IPS DF 19.7 (cell line): ENCODE measurements around the gene CD101.

Source experiments
- DNase-seq: peaks from one replicate; pipeline ENCODE4 v3.0.0-alpha.2; 2013; ENCODE audit warnings: low read depth, low spot score

CD101 gene

DNA sequence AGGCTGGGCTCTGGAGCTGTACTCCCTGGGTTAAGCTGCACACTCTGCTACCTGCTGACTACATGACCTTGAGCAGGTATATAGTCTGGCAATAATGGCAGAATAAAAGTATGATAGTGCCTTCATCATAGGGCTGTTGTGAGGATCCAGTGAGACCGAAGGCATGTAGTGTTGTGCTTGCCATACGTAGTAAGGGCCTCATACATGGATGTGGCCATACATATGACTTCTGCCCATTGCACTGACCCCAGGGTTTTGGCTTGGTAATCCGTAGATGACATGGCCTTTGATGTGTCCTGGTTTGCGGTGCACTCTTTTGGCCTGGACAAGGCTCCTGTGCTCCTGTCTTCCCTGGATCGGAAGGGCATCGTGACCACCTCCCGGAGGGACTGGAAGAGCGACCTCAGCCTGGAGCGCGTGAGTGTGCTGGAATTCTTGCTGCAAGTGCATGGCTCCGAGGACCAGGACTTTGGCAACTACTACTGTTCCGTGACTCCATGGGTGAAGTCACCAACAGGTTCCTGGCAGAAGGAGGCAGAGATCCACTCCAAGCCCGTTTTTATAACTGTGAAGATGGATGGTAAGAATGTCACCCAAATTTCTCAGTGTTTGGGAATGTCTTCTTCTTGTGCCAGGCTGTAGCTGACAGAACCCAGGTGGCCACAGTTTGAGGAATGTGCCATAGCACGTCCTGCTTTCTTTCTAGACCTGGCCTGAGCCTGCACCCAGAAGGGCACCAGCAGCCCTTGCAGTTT, 17.0 kb upstream of the CD101 start:
- DNase-seq, result no peak

DNA sequence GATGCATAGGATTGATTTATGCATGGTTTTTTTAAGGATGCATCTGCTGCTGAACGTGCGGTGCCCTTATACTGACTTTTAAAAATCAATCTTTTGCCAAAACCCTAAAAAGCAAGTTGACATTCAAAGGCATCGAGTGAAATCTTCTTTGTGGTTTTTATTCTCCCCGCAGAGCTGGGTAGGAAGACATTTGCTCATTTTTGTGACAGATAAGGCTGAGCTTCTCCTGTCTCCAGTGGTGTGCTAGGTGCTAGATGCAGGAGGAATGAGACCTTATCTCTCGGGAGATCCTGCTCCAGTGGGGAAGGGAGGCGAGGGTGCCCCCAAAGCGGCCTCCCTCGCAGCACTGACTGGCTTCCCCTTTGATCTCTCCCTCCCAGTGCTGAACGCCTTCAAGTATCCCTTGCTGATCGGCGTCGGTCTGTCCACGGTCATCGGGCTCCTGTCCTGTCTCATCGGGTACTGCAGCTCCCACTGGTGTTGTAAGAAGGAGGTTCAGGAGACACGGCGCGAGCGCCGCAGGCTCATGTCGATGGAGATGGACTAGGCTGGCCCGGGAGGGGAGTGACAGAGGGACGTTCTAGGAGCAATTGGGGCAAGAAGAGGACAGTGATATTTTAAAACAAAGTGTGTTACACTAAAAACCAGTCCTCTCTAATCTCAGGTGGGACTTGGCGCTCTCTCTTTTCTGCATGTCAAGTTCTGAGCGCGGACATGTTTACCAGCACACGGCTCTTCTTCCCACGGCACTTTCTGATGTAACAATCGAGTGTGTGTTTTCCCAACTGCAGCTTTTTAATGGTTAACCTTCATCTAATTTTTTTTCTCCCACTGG, 14.9 kb upstream of the CD101 start:
- DNase-seq, result no peak

DNA sequence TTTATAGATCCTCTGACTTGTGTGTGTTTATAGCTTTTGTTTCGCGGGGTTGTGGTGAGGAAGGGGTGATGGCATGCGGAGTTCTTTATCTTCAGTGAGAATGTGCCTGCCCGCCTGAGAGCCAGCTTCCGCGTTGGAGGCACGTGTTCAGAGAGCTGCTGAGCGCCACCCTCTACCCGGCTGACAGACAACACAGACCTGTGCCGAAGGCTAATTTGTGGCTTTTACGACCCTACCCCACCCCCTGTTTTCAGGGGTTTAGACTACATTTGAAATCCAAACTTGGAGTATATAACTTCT, 14.4 kb upstream of the CD101 start:
- DNase-seq, result no peak

DNA sequence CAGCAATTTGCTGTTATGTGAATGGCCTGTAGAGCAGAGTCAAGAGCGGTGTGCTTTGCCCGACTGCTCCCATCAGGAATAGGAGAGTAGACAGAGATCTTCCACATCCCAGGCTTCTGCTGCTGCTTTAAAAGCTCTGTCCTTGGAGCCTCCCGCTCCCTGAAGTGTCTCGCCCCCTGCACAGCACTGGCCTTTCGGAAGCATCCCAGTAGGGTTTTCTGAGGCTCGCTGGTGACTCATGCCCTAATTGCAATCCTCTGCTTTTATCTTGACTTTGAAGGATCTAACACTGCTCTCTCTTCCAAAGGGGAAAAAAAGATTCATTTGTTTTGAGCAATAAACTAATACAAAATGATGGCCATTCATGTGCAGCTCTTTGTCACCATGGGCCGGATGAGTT, 13.3 kb upstream of the CD101 start:
- no peak for DNase-seq

DNA sequence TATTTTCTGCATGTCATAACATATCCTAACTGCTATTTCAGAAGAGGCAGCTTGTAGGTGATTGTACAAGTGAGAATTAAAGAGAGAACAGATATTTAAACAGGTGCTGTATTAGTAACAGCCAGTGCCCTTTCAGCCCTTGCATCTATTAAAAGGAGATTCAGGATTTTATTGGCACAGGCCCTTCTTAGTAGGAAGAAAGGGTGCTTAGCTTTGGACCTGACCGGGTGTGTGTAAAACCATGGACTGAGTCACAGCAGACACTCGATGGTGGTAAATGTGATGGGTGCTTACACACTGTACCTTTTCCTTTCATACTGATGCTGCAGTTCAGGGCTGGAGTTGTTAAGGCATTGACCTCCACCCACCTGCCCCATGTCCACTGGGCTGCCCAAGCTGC, 12.7 kb upstream of the CD101 start:
- no peak for DNase-seq

DNA sequence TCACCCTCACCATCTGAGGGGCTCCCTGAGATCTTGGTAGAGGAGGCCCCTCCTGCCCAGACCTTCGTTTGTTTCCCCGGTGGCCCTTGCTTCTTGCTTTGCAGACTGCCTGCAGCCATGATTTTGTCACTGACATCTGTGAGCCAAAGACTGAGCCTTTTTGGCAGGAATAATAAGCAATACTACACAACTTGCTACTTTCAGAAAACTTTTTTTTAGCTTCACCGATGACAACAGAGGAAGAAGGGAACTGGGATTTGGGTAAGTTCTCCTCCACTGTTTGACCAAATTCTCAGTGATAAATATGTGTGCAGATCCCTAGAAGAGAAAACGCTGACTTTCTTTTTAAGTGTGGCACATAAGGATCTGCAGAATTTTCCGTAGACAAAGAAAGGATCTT, 11.7 kb upstream of the CD101 start:
- no peak for DNase-seq

DNA sequence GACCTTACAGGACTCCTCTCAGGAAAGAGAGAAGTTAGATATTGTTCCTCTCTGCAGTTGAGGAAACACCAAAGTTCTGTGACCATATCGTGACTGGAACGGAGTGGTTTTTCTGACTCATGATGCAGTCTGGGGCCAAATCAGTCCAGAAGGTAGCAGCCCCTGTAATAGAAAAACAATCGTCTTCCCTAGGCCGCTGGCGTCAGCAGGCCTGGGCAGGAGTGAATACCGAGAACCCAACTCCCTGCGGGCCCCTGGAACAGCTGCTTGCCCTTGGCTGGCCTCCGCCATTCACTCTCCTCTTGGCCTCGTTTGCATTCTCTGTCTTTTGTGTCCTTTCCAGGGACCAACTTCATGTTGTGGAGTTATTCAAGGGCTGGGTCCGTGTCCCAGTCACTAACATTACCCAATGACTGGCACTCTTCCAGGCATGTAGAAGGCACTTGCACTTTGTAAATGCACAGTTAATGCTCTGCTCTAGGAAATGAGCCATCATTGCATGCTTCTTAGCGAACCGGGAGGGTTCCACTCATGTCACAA, 10.9 kb upstream of the CD101 start:
- DNase-seq, result no peak

DNA sequence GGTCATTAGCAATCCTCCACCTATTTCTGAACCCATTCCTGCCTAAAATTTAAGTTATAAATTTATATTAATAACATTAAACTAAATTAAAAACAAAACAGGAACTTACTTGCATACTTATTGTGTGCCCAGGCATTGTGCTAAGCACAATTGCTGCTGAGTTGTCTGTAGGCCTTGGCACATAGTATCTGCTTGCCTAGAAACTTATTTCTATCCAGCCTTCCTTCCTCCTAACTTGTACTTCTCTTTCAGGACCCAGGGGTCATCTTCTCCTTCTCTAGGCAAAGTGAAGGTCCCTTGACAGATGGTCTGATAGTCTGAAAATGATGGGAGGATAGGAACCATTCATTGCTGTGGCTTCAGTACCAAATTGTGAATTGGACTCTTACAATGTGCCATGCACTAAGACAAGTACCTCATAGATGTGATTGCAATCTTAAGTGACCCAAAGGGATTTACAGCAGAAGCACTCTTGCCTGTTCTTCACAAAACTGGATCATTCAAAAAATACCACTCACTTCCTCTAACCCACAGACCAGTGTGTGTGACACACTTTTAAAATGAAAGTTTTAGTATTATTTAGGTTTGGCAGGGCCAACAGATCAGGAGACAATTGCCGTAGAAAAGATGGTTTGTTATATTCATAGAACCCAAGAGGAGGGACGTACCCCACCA, 10.3 kb upstream of the CD101 start:
- DNase-seq, result no peak

DNA sequence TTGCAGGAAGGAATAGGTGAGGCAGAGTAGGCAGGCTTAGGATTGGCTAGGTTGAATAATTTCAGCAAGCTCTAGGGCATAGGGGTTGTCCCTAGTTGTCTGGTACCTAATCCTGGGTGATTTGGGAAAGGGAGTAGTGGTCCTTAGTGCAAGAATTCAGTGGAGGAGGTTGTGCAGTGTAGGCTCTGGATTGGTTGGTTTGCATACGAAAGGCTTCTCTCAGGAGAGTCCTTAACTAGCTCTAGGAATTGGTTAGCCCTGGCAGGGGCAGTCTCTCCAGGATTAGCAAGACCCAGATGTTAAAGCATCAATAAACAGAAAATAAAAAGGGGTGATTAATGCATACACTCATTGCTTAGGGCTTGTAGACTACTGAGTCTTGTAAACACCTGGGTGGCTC, 9.6 kb upstream of the CD101 start:
- DNase-seq, result no peak

DNA sequence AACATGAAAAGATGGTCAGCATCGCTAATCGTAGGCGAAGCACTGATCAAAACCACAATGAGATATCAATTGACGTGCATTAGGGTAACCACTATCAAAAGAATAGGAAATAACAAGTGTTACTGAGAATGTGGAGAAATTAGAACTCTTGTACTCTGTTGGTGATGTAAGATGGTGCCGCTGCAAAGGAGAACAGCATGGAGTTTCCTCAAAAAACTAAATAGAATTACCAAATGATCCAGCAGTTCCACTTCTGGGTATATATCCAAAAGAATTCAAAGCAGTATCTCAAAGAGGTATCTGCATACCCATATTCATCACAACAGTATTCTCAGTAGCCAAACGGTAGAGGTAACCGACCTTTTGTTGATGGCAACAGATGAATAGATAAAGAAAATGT, 8.3 kb upstream of the CD101 start:
- DNase-seq, result no peak

DNA sequence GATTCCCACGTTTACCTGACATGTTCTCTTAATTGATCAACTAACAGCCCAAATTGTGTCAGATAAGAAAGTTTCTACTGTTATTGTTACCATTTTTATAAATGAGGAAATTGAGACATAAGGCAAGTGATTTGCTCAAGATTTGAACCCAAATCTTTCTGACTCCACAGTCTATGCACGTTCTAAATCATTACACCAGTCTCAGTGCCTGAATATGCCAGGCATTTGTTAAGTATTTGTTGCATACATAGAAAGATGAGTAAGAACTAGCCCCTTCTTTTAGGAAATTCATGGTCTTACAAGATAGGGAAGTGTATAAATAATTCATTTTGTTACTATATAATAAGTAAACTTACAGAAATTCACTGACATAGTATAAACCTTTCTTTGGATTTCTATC, 7.1 kb upstream of the CD101 start:
- DNase-seq, result no peak

DNA sequence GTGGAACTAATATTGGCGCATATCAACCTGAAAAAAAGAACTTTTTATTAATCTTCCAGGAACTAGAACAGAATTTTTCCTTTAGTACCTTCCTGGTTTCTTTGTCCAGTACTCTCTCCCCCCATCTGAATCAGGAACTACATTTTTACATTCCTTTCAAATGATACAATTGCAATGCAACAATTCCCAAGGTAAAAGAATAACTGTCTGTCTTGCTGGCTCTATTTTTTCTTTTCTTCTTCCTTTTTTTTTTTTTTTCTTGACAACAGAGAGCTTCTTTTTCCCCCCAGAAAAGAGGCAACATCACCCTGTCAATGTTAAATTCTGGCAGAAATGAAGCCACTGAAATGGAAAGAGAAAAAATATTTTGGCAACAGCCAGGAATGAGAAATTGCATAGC, 4.5 kb upstream of the CD101 start:
- no peak for DNase-seq

DNA sequence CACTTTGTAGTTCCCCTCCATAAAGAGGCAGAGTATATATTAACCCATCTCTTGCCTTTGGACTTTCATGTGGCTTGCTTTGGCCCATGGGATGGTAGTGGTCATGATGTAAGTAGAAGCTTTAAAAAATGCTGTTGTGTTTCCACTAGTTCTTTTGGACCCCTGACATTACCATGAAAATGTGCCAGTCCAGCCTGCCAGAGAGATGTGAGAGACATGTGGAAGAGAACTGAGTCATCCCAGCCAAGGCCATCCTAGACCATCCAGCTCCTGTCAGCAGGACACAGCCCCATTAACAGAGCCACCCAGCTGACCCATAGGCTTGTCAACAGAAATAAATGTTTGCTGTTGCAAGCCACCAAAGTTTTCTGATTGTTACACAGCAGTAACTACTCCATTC, 3.9 kb upstream of the CD101 start:
- DNase-seq, result no peak

DNA sequence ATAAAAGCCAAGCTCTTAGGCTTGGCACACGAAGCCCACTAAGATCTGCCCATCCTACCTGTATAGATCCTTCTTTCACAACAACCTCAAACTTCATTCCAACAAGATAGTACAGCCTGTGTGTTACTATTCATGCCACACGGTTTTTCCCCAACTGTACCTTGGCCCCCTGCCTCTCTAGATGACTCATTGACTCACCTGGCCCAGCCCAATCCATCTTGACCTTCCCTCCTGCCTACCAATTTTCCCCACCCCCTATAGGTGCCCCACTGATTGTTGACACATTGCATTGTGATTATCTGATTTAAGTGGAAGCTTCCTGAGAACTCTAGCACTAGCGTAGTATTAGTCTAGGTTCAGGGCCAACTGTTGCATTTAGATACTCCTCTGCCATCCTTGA, 2.0 kb upstream of the CD101 start:
- DNase-seq, result no peak

DNA sequence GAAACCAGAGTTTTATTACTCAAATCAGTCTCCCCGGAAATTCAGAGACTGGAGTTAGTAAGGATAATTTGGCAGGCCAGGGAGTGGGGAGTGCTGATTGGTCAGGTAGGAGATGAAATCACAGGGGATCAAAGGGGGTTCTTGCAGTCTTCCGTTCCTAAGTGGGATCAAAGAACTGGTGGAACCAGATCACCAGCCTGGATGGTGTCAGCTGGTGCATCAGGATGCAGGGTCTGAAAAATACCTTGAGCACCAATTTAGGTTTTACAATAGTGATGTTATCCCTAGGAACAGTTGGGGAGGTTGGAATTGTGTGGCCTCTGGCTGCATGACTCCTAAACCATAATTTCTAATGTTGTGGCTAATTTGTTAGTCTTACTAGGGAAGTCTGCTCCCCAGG, 1.4 kb upstream of the CD101 start:
- no peak for DNase-seq

DNA sequence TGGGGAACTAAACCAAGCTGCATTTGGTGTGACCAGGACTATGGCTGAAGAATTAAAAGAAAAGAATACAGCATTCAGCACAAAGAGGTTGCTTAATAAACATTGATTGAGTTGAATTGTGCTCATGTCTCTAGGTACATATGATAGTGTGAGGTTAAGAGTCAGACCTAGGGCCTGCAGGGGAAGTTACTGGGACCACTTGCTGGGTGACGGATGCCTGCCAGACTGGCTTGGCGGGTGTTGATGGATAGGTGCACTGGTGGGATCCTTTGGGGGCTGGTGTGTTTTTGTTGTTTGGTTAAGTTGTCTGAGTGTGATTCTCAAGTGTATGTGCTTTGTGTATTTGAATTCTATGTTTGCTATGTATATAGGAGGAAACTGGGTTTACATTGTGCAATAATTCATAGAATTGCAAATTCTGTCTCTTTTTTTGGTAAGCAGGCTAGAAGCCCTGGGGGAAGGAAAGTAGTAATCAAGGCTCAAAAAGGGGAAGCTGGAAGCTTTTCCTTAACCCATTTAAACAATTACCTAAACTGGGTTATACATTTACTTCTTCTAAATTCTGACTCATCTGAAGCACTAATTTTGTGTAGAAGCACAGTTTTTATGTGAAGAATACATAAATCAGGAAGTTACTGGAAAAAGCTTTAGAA, 1.8 kb downstream of the CD101 start:
- DNase-seq, result no peak

DNA sequence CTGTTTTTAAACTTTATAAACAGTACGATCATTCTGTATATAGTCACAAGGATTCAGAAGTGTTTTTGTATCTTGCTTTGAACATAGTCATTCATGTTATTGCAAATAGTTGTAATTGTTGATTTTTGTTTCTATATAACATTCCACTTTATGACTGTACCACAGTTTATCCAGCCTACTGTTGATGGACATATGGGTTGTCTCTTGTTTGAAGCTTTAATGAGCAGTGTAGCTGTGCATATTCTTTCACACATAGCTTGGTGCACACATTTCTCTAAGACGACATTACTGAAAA, 6.1 kb downstream of the CD101 start:
- DNase-seq, result no peak

DNA sequence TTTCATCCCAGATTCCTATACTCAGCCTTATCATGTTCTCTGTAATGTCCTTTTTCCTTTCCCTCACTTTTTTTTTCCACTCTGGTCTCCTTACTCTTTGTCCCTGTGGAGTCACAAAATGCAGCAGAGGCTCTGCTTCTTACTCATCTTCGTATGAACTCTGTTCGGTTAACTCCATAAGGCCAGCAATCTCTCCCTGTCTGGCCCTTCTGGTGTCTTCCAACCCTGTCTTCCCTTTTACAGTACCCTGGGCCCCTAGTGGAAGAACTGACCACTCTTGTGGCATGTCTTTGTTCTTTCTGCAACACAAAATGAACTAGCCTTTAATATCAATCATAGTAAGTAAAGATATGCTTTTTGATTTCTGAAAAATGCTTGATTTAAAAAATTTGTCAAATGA, 7.1 kb downstream of the CD101 start:
- DNase-seq, result no peak

DNA sequence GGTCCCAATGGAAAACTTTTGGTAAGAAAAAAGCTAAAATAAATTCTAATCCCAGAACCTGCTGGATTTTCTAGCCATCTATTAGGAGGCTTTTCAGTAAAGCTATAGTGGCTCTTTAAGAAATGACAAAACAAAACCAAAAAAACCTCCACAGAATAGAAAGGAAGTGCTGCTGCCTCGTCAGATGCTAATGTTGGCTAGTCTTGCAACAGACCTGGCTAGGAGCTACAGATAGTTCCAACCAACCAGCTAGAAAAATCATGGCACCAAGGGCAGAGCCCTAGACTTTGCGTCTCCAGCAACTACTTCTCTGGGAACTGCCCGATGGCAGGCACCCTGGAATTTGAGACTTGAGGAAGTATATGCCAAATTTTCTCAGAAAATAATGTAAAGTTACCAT, 7.6 kb downstream of the CD101 start:
- DNase-seq, result no peak

DNA sequence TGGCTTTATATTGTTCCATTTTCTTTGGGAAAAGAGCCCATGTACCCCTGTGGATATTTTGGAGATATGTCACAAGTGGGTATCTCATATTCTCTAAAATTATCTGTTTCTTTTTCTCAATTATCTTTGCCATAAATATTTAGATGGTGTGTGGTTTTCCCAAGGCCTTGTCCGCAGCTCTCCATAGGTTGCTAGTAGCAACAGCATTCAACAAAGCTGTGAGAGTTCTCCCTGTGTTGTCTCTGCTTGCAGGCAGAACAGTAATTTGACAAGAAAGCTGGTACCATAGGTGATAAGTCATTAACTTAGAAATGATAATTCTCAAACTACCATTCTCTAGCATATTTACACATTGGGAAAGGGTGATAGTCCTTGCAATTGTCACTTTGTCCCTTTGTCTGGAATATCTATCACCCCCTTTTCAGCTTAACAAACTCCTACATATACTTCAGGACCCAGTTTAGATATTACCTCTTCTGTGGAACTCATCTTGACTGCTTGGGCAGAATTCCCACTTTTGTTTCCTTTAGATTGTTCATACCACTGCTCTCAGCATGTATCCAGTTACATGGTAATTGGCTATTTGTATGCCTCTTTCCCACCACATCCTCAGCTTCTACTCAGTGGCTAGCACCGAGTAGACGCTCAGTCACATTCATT, 8.9 kb downstream of the CD101 start:
- DNase-seq, result no peak

DNA sequence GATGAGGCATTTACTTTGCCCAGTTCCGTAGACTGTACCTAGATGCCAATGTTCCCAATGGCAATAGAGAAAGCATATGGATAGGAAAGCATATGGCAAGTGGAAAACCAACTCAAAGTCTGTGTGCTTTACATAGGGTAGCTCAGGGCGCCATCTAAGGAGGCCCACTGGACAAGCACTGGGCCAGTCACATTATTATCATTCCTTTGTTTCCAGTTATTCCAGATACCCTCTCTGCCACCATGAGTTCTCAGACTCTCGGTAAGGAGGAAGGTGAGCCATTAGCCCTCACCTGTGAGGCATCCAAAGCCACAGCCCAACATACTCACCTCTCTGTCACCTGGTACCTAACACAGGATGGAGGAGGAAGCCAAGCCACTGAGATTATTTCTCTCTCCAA, 9.8 kb downstream of the CD101 start:
- DNase-seq, result no peak

DNA sequence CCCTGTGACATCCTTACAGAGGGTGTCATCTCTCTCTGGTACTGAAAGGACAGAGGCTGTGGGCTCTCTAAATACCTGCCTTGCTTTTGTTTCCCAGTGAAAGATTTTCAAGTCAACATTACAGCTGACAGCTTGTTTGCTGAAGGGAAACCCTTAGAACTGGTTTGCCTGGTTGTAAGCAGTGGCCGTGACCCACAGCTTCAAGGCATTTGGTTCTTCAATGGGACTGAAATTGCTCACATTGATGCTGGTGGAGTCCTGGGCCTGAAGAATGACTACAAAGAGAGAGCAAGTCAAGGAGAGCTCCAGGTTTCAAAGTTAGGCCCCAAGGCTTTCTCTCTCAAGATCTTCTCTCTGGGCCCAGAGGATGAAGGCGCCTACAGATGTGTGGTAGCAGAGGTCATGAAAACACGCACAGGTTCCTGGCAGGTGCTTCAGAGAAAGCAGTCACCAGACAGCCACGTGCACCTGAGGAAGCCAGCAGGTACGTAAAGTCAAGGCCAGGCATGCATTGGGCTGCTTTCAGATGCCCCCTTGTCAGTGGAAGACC, 11.8 kb downstream of the CD101 start:
- no peak for DNase-seq
